ENCODE measurements around the gene OTULIN. TPM values are rescaled to one million over a fixed set of nuclear protein-coding genes. Genes with fewer than 3 reads are reported as not detected.

The OTULIN gene
- total RNA-seq, 4 donors from 2014 or later: 5.0 to 30.1 (median 17.8) TPM

GRCh38 chr5:14699159-14699558, 34.6 kb downstream of the OTULIN start:
- Histone ChIP-seq H3K4me3 (no peak overlapping the region), H3K36me3 (no peaks in the 10 kb centered on the region), H3K4me1 (no peaks in the 10 kb centered on the region), H3K27ac (no peak overlapping the region), H3K27me3 (no peaks in the 10 kb centered on the region), H3K9me3 (no peaks in the 10 kb centered on the region)
- intact Hi-C loops (cut with DNase I; ENCODE audit: low total_unique reads): no loop called here
- no peak for DNase-seq
- no peak for TF ChIP-seq POLR2A (IDR thresholded peaks at IDR 0.05)
- no peak for TF ChIP-seq CTCF (IDR thresholded peaks at IDR 0.05)

DNA sequence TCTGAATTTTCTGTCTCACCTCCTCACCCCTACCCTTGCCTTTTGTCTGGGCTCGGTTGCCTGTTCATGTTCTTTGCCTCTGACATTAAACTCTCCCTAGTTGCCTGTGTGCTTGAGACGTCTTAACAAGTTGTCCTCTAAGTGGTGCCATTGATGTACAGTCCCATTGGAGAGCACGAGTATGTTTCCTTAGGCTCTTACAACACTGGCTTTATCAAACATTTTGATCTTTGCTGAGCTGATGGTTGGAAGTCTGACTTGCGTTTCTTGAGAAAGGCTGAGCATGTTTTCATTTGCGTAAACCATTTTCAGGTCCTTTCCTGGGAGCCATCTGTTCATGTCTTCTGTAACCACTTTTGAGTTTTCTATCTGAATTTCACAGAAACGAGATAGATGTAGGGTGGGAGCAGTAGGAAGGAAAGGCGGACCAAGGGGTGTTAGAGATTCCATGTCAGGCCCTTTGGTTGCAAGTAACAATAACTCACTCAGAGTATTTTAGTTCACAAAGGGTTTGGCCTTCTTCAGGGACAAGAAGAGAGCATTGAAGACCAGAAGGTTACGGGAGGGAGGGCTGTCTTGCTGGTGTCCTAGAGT, 35.4 kb downstream of the OTULIN start:
- no peaks in the 10 kb centered on the region for H3K27me3 ChIP-seq
- no peak for DNase-seq
- H3K4me1 ChIP-seq: no peaks in the 10 kb centered on the region
- H3K9me3 ChIP-seq: no peaks in the 10 kb centered on the region
- no peak overlapping the region for H3K27ac ChIP-seq
- H3K4me3 ChIP-seq: no peak overlapping the region
- intact Hi-C loops (cut with DNase I; ENCODE audit: low total_unique reads): no loop called here
- H3K36me3 ChIP-seq: no peaks in the 10 kb centered on the region
- TF ChIP-seq POLR2A (IDR thresholded peaks at IDR 0.05): no peak

GRCh38 chr5:14700478-14701436, 36.2 kb downstream of the OTULIN start:
- no peak for DNase-seq
- H3K27ac ChIP-seq: peak overlapping the region in 1 of 2 donors; percentile 36
- peaks cover 0 to 3% of the 10 kb centered on the region in 2 donors for H3K4me1 ChIP-seq
- intact Hi-C loops (cut with DNase I; ENCODE audit: low total_unique reads): no loop called here
- no peaks in the 10 kb centered on the region for H3K9me3 ChIP-seq
- H3K36me3 ChIP-seq: no peaks in the 10 kb centered on the region
- no peak overlapping the region for H3K4me3 ChIP-seq
- no peak for TF ChIP-seq POLR2A (IDR thresholded peaks at IDR 0.05)
- no peak for TF ChIP-seq CTCF (IDR thresholded peaks at IDR 0.05)
- no peaks in the 10 kb centered on the region for H3K27me3 ChIP-seq

- no peak for TF ChIP-seq POLR2A (IDR thresholded peaks at IDR 0.05)
- no peak for TF ChIP-seq CTCF (IDR thresholded peaks at IDR 0.05)
- Histone ChIP-seq H3K36me3 (no peaks in the 10 kb centered on the region), H3K4me3 (no peak overlapping the region), H3K4me1 (peaks cover 0 to 7% of the 10 kb centered on the region in 2 donors), H3K27ac (no peak overlapping the region), H3K9me3 (no peaks in the 10 kb centered on the region), H3K27me3 (no peaks in the 10 kb centered on the region)
- intact Hi-C loops (cut with DNase I; ENCODE audit: low total_unique reads): no loop called here
- DNase-seq: no peak
These were observed 37.0 kb downstream of the OTULIN start for GRCh38 chr5:14701556-14701955.

DNA sequence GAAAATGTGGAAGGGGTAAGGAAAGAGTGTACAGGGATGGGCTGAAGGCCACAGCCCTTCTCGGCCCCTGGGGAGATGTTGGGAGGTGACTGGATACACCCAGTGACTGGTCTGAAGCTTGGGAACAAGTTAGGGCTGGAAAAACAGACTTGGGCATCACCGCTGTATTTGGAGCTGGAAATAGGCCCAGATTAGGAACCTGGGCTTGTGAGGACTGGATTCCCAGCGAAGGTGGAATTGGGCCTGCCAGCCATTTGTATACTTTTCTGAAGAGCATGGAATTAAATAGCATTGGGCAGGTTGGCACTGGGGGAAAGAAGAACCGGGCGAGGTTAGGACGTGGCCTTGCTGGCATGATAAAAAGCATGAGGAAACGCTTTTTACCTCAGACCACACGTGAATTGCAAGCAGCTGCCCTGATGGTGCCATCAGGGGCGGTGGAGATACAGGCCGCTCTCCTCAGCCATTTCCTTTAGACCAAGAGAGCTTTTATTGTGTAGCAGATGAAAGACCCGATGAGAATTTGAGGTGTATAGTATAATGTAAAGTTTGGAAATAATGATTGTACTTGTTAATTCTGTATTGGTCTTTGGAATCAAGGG, 37.8 kb downstream of the OTULIN start:
- no peaks in the 10 kb centered on the region for H3K27me3 ChIP-seq
- no peaks in the 10 kb centered on the region for H3K36me3 ChIP-seq
- TF ChIP-seq POLR2A (IDR thresholded peaks at IDR 0.05): no peak
- no peak for TF ChIP-seq CTCF (IDR thresholded peaks at IDR 0.05)
- peaks cover 0 to 7% of the 10 kb centered on the region in 2 donors for H3K4me1 ChIP-seq
- no peak overlapping the region for H3K27ac ChIP-seq
- no peak for DNase-seq
- no peak overlapping the region for H3K4me3 ChIP-seq
- intact Hi-C loops (cut with DNase I; ENCODE audit: low total_unique reads): no loop called here
- no peaks in the 10 kb centered on the region for H3K9me3 ChIP-seq

All from uterus (tissue), 4 donors.